GM21381 (cell line): Measurements from ENCODE around the gene PHYKPL.

ENCODE experiments used
- ATAC-seq: cut with Tn5 transposase; IDR thresholded peaks from one replicate; pipeline ENCODE4 v1.9.1; 2021; ENCODE audit warnings: mild to moderate bottlenecking, moderate library complexity; ENCODE audit not compliant: unreplicated experiment

PHYKPL gene

DNA sequence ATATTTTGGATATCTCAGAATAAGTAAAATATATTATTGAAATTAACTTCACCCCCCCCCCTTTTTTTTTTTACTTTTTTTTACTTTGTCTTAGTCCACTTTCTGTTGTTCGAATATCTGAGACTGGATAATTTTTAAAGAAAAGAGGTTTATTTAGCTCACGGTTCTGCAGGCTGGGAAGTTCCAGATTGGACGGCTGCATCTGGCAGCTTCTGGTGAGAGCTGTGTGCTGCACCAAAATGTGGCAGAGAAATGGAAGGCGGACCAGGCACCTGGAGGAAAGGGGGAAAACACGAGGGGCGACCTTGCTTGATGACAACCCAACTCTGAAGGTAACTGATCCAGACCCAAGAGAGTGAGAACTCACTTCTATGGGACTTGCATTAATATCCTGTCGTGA, 39.8 kb downstream of the PHYKPL start:
- ATAC-seq = no peak

DNA sequence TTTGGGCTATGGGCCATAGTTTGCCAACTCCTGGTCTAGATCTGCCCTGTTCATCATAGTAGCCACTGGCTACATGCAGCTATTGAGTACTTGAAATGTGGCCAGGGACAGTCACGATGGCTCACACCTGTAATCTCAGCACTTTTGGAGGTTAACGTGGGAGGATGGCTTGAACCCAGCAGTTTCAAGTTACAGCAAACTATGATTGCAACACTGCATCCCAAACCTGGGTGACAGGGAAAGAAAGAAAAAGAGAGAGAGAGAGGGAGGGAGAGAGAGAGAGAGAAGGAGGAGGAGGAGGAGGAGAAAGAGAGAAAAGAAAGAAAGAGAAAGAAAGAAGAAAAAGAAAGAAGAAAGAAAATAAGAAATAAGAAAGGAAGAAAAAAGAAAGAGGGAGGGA, 40.4 kb downstream of the PHYKPL start:
- ATAC-seq = no peak

DNA sequence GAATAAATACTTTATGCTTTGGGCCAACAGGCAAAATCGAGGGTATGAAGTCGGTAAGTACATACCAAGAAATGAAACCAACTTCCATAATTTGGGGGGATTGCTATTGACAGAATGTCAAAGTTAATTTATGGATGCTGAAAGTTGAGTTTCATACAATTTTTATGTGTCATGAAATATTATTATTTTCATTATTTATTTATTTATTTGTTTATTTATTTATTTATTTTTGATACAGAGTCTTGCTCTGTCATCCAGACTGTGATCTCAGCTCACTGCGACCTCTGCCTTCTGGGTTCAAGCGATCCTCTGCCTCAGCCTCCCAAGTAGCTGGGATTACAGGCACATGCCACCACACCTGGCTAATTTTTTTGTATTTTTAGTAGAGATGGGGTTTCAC, 40.9 kb downstream of the PHYKPL start:
- no peak for ATAC-seq

DNA sequence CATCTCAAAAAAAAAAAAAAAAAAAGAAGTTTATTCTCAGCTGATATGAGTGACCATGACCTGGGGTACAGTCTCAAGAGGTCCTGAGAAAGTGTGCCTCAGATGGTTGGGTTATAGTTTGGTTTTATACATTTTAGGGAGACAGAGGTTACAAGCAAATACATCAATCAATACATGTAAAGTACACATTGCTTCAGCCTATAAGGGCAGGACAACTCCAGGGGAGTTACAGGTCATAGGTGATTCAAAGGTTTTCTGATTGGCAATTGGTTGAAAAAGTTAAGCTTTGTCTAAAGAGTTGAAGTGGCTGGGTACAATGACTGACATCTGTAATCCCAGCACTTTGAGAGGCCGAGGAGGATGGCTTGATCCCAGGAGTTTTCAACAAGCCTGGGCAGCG, 43.2 kb downstream of the PHYKPL start:
- ATAC-seq = no peak

DNA sequence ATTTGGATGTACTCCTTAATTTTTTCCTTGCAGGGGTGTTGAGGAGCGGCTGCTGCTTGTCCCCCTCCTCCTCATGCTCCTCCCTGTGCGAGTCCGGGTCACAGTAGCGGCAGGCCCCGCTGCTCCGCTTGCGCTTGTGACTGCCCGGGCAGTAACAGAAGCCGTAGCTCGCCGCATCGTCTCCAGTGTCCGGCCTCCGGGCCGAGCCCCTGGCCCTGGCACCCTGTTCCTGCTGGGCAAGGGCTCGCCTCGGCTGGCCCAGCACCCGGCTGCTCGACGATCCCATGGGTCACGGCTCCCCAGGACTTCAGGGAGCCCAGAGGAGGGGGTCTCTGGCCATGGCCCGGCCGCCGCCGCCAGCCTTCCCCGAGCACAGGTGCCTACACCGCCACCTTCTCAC, 45.6 kb downstream of the PHYKPL start, which contains the start of gene GMCL2:
TSS of gene GMCL2 (minus strand) at position 358 of the 400 bp plus-strand sequence. CDS start at position 286, 72 bp downstream.
- no peak for ATAC-seq

DNA sequence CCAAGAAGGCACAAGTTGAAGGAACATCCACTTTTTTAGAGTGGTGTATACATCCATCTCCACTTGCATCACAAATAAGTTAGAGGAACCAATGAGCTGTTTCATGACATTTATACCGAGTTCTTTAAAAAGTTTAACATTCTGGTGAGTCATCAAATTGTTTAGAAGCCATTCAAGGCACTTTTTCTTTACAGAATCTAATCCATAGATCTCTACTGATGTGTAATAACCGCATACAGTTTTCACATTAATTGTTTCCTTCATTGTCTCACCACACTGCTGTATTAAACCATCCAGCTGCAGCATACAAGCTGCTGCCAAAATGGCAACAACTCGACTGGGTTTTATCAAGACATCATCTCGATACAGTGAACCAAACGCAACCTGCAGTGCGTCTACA, 46.2 kb downstream of the PHYKPL start:
- no peak for ATAC-seq

DNA sequence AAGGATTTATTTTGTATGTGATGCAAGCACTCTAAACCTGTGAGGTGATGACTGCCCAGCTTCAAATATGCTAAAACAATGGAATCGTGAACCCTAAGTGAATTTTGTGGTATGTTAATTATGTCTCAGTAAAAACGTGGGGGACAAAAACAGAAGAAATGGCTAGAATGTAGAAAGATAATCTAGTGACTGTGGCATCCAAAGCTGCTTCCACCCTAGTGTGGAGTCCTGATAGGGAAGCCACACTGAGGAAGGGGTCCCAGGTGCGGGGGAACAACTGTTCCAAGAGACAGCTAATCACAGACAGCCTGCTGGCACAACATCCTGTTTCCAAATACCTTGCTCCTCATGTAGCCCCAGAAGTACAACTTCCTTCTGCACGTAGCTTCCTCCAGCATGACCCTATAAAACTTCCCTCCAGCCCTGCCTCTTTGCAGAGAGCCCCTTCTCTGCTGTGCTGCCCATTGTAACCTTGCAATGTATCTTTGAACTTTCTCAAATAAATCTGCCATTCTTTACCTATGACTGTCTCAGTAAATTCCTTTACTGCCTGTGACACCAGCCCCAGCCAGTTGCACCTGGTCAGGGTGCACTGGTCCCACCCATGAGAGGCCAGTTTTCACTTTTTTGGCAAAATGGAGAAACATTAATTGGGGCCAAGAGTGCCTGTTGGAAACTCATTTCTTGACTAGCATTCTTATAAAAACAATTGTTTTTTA, 50.3 kb downstream of the PHYKPL start:
- no peak for ATAC-seq

DNA sequence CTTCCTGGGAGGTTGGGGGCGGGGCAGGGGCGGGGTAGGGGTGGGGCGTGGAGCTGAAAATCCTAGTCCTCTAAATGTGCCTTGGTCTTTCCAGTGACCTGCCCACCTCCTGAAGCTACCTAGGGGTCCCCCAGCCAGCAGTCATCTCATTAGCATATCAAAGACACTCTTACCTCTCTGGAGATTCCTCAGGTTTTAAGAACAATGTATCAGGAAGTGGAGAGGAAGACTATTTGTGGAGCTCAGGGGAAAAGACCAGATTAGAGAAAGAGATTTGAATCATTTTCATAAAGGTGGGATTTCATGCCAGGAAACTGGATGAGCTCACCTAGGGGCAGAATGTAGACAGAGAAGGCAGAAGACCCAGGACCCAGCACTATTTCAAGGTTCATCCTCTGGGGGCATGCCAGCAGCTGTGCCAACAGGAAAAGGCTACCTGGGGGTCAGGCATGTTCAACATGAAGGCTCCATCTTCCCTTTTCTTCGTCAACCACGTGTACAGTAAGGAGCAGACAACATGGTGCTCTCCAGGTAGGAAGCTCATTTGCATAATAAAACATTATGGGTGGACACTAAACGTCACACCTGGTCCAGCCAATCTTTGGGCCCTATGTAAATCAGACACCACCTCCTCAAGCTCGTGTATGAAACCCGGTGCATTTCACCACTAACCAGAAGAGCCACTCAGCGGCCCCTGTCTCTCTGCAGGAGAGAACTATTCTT, 52.3 kb downstream of the PHYKPL start:
- no peak for ATAC-seq

DNA sequence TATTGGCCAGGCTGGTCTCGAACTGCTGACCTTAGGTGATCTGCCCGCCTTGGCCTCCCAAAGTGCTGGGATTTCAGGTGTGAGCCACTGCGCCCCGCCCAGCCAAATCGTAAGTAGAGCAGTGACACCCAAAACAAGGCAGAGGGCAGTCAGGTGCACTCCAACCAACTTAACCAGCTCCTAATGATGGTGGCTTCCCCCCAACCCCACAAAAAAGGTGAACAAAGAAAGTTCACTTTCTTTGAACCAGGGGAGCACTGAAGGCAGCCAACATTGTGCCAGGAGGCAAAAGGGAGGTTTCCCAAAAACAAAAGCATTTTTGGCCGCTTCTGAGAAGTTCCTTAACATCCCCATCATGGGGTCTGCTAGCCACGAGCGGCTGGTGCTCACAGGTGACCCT, 55.0 kb downstream of the PHYKPL start:
- ATAC-seq = no peak

DNA sequence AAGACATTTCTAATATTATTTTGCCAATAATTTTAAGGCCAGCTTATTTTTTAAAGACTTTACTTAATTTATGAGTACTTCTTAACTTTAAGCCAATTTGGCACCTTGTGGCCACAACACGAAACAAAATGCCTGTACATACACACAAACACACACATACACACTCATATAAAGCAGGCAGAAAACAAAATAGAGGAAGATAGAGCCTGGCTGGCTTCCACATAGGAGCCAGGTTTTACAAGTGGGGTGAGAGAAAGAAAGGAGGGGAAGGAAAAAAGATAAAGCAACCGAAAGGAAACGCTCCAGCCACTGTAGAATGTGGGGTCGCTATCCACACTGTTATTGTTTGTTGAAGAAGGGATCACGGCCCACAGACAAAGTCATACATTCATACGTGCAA, 55.8 kb downstream of the PHYKPL start:
- ATAC-seq = no peak

DNA sequence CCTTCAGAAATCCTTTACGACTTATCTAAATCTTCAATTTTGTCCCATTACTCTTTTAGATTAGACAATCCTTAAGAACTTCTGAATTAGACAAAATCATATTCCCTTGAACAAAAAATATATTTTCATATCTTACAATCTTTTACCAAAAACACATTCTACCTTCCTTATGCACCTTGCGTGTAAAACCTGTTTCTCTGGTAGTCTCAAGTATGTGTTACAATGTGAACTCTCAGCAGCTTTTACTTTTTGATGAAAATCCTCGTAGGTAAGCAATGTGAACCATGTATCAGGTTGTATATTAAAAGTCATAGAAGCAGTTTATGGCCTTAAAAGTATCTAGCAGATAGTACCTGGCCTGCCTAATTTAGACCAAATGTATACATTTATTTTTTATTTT, 58.1 kb downstream of the PHYKPL start:
- ATAC-seq = no peak

DNA sequence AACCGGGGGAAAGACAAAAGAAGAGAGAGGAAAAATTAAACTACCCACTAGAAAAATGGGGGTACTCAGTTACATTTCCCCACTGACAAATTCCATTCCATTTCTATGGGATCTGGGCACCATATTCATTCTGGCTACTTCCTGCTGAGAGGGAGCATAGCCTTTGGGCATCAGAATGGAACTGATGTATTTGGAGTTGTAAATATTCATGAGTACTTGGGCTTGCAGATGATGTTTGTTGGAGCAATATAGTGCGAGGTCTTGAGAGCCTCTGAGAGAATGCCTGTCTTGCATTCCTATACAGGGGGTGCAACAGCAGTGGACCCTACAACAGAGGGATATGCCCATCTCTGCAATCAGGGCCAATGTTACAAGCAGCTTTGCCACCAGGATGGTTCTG, 62.1 kb downstream of the PHYKPL start:
- no peak for ATAC-seq

DNA sequence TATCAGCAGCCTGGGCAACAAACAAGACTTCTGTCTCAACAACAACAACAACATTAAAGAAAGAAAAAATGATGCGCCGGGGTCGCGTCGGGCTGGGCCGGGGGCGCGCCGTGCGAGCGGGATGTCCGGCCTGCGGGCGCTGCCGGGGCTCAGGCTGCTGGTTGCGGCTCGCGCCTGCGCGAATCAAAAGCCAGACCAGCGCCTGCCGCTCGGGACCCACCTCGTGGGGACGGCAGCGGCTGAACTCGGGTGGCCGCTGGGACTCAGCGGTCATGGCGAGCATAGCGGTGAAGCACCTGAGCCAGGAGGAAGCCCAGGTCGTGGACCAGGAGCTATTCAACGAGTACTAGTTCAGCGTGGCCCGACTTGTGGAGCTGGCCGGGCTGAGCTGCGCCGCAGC, 67.0 kb downstream of the PHYKPL start:
- ATAC-seq = no peak

DNA sequence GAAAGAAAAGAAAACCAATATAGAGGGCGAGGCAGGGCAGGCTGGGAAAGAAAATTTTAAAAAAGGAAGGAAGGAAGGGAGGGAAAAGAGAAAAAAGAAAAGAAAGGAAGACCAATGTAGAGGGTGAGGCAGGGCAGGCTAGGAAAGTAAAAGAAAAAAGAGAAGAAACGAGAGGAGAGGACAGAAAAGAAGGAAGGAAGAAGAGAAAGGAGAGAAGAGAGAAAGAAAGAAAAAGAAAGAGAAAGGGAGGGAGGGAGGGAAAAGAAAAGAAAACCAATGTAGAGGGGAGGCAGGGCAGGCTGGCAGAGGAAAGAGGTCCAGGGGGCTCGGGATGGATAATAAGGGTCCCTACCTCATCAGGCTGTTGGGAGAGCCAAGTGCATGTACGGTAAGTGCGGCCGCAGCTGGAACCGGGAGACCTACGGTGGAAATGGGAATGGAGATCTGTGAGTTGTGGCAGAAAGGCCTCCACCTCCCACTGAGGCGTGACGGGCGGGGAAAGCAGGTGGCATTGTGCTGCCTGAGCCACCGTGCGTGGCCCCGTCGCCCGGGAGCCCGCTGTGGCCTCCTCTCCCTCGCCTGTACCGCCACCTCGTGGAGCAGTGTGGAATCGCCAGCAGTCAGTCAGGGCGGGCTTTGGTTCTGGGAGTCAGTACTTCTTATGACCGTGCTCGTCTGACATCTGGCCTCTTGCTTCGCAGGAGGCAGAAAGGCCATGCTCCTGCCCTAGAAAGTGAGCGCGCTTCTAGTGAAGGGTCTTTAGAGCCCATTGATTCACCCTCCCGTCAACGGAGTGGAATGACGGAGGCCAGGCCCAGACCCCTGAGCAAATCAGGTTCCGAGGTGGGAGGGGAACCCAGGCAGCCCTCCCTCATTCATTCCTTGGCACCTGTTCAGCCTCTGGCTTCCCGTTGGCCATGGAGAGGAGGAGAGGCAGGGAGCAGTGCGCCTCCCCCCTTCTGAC, 68.5 kb downstream of the PHYKPL start:
- ATAC-seq = peak; percentile 97

DNA sequence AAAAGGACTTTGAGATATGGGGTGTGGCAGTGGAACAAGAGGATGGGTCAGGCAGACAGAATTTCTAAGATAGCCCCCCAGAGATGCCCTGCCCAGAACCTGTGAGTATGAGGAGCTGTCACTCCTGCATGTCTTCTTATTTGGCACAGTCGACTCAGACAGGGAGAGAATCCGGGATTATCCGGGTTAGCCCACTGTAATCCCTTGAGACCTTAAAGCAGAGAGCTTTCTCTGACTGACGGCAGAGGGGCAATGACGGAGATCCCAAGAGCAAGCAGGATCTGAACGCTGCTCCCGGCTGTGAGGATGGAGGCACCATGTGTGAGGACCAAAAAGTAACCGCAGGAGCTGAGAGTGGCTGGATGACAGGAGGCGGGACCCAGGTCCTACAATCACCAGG, 70.1 kb downstream of the PHYKPL start:
- ATAC-seq = no peak

DNA sequence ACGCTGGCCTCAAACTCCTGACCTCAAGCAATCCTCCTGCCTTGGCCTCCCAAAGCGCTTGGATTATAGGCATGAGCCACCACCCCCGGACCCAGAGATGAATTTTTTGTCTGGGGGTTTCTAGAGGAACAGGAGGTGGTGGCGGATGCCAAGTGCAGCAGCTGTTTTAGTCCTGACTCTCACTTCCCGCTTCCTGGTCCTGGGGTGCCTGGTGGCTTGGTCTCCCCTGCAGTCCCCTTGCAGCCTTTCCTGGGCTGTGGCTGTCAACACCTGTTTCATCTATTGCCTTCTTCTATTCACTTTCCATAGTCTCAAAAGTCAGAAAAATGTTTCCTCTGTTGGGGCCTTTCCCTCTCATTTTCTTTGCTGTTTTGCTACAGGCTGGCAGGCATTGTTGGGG, 72.4 kb downstream of the PHYKPL start:
- ATAC-seq = no peak
